Epithelial cell of esophagus (primary cell): ENCODE results near the gene MAML3.

Experiments used
- DNase-seq: peaks from one replicate; pipeline ENCODE4 v3.0.0; 2010; ENCODE audit warnings: low read depth
- H3K4me3 ChIP-seq: 2 replicates; pipeline ENCODE4 v1.5.1; 2011; ENCODE audit warnings: mild to moderate bottlenecking, low read length, control low read depth
- CTCF ChIP-seq: IDR thresholded peaks from 2 replicates; pipeline ENCODE4 v1.5.1; 2011; ENCODE audit warnings: low read depth, mild to moderate bottlenecking, low read length, control low read depth, inconsistent platforms; ENCODE audit not compliant: insufficient read depth; ENCODE audit errors: missing control alignments

MAML3 gene

GRCh38 chr4:139676365-139676764 is 477.6 kb downstream of the MAML3 start:
- no peak for TF ChIP-seq CTCF
- H3K4me3 ChIP-seq, result no peak overlapping the region
- DNase-seq, result no peak

- DNase-seq, result peak; percentile 70
- TF ChIP-seq CTCF, result no peak
- no peak overlapping the region for H3K4me3 ChIP-seq
Measured at GRCh38 chr4:139675651-139676050, 478.3 kb downstream of the MAML3 start.

- DNase-seq, result no peak
- H3K4me3 ChIP-seq, result no peak overlapping the region
- no peak for TF ChIP-seq CTCF
Measured at GRCh38 chr4:139674875-139675550, 479.0 kb downstream of the MAML3 start.

- no peak for TF ChIP-seq CTCF
- no peak for DNase-seq
- no peak overlapping the region for H3K4me3 ChIP-seq
Measured at GRCh38 chr4:139672732-139673131, 481.3 kb downstream of the MAML3 start.

- DNase-seq, result no peak
- TF ChIP-seq CTCF, result no peak
- no peak overlapping the region for H3K4me3 ChIP-seq
Measured at GRCh38 chr4:139672215-139672614, 481.8 kb downstream of the MAML3 start.

GRCh38 chr4:139670775-139671174 is 483.2 kb downstream of the MAML3 start:
- no peak for DNase-seq
- TF ChIP-seq CTCF, result no peak
- no peak overlapping the region for H3K4me3 ChIP-seq

- no peak for DNase-seq
- no peak overlapping the region for H3K4me3 ChIP-seq
- TF ChIP-seq CTCF, result no peak
Measured at GRCh38 chr4:139669890-139670289, 484.1 kb downstream of the MAML3 start.
